GM06990 (cell line): ENCODE measurements around the gene FAM3C.

ENCODE experiments used
- DNase-seq: peaks from one replicate; pipeline ENCODE4 v3.0.0-alpha.2; 2011; ENCODE audit not compliant: insufficient read length; ENCODE audit errors: extremely low read depth
- H3K27me3 ChIP-seq: replicated peaks from 2 replicates; pipeline ENCODE4 v1.6.0; 2011; ENCODE audit warnings: low read length; ENCODE audit not compliant: control insufficient read depth, insufficient read depth
- H3K36me3 ChIP-seq: 2 replicates; pipeline ENCODE4 v1.5.1; 2011; ENCODE audit warnings: low read length; ENCODE audit not compliant: control insufficient read depth, insufficient read depth
- H3K4me3 ChIP-seq: replicated peaks from 2 replicates; pipeline ENCODE4 v1.5.1; 2011; ENCODE audit warnings: low read depth, mild to moderate bottlenecking, control low read depth, low read length
- CTCF ChIP-seq: IDR thresholded peaks from 2 replicates; pipeline ENCODE4 v1.5.1; 2011; ENCODE audit warnings: low read length, control low read depth, mild to moderate bottlenecking, inconsistent platforms; ENCODE audit not compliant: insufficient read depth, poor library complexity, severe bottlenecking

FAM3C gene

DNA sequence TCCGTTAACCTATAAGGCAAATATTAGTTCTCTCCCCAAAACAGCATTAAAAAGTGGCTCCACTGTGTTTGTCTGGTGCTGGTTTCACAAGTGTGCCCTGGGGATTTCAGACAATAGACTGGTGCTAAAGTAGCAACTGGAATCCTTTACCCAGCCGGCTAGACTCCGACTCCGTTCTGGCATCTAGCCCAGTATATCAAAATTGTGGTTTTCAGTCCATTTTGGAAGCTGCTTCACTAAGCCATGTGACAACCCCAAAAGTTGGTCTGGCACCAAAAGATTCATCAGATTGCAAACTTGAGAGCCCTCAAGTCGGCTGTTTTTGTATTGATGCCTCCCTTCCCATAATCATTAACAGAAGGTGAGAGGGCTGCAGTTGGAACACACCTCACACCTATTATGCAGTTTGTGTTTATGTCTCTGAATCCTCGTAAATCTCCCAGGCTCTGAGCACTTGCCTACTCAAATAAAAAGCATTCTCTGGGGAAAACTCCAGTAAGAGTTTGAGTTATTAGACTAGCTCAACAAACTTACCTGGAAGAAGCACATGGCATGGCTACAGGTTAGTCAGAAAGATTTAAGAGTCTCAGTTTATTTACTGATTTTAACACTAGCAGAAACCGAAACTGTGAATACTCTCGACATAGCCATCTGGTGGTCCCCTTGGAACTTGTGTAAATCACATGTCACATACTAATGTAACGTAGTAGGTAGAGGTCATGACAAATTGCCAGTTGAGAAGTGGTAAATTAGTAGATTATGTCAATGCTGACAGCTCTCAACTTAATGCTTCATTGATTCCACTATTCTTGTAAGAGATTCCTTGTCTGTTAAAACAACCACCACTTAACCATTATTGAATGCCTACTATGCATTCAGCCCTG lies 82.1 kb downstream of the FAM3C start:
- Histone ChIP-seq H3K4me3 (no peak overlapping the region), H3K27me3 (no peaks in the 10 kb centered on the region), H3K36me3 (no peaks in the 10 kb centered on the region)
- peak; percentile 31 for DNase-seq
- TF ChIP-seq CTCF = peak; percentile 1

- Histone ChIP-seq H3K4me3 (no peak overlapping the region), H3K27me3 (no peaks in the 10 kb centered on the region), H3K36me3 (no peaks in the 10 kb centered on the region)
- no peak for DNase-seq
- TF ChIP-seq CTCF = no peak
These were observed 82.8 kb downstream of the FAM3C start for GRCh38 chr7:121313220-121313792.

DNA sequence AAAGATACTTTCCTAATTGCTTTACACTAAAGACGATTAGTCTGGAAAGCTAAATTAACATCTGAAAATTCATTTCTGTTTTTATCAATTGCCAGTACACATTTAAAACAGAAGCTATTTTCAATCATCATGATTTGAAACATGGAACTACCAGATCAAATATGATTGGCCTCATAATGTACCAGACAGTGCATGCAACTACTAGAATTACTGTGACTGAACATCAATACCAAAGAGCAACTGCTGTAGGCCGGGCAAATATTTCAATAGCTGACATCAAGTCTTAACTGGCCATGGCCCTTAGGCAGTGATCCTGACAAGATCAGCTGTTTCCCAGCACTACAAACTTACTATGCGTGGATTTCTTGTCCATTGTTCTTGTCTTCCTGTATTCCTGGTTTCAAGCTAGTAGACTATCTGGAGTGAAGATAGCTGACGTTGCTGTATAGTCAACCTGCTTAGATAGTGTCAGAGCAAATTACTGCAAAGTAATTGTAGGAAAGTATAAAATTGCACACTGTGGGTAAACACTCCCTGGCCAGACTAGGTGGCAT lies 89.0 kb downstream of the FAM3C start:
- Histone ChIP-seq H3K36me3 (no peaks in the 10 kb centered on the region), H3K4me3 (no peak overlapping the region), H3K27me3 (no peaks in the 10 kb centered on the region)
- DNase-seq = no peak
- no peak for TF ChIP-seq CTCF

DNA sequence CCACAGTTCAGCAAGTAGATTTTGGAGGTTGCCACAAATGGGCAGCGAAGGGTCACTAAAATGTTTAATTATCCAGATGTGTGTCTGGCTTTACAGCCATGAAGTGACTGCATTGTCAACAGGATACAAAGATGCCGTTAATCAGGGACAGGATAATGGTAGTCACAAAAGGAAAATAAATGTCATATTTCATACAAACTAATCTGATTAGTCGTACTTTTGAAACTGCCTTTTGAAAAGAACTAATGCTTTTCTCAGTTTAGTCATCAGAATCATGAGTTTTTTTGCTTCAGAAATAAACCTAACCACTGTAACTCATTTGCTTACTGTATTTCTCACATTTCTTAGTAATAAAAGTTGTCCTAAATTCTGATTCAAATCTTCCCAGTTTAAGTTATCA lies 89.5 kb downstream of the FAM3C start:
- no peak for TF ChIP-seq CTCF
- Histone ChIP-seq H3K27me3 (no peaks in the 10 kb centered on the region), H3K36me3 (no peaks in the 10 kb centered on the region), H3K4me3 (no peak overlapping the region)
- DNase-seq = no peak

DNA sequence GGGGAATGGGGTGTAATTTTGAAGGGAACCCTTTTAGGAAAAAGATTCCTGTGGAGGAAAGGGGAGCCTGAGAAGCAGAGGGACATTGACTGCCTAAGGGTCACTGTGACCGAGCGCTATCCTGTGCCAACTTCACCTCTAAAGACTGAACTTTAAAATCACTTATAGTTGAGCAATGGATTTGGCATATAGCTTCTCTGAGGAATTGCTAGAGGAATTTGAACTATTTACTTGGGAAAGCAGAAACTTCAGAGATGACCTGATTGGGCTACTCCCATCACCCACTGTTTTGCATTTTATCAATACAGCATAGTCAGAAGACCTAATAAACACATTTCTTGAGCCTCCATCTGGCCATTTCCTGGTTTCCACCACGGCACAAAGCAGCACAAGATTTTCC lies 91.0 kb downstream of the FAM3C start:
- H3K27me3 ChIP-seq = no peaks in the 10 kb centered on the region
- no peak overlapping the region for H3K4me3 ChIP-seq
- TF ChIP-seq CTCF = no peak
- H3K36me3 ChIP-seq = no peaks in the 10 kb centered on the region
- DNase-seq = no peak
